Upper lobe of left lung (tissue), 4 donors: ENCODE measurements around the gene MTMR6.

Source experiments
- EP300 ChIP-seq, 4 donors: sonication (generic); formaldehyde crosslinking; IDR thresholded peaks; one replicate each; pipeline ENCODE4 v1.5.1; 2017; ENCODE audit warnings: antibody characterized with exemption in 4 of 4, control low read depth in 2 of 4
- POLR2A ChIP-seq, 4 donors: fragments of 450-650 bp; IDR thresholded peaks; one replicate each; pipeline ENCODE4 v1.5.1; 2016 to 2017; ENCODE audit warnings: antibody characterized with exemption in 4 of 4, mild to moderate bottlenecking in 2 of 4
- TF ChIP-seq, protein P1 (sequence below), 6 experiments: fragments of 450-650 bp in 4 of 6; fragments of 200-600 bp in 2 of 6; sonication (generic) in 2 of 6; IDR thresholded peaks; one replicate each; pipeline ENCODE4 v1.5.1; 2016 to 2019; ENCODE audit warnings: antibody characterized with exemption in 6 of 6

DNA sequence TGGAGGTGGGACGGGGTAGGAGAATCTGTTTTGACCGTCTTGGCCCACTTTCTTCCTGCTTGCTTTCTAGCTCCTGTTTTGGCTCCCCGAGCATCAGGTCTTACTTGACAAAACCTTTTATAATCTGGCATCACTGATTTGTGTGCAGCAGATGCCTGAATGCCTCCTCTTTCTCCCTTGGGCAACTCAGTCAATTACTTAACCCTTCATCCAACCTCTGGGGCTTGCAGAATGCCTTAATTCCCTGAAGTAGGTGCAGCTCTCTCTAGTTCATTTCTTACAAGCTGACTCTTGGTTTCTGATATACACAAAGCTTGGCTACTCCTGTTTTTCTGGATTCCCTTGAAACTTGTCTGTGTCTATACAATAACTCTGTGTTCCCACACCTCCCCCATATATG is 8.4 kb upstream of the MTMR6 start:
- no peak for TF ChIP-seq EP300 (IDR thresholded peaks at IDR 0.05)
- TF ChIP-seq POLR2A (IDR thresholded peaks at IDR 0.05) = no peak
- TF ChIP-seq, protein P1, sequence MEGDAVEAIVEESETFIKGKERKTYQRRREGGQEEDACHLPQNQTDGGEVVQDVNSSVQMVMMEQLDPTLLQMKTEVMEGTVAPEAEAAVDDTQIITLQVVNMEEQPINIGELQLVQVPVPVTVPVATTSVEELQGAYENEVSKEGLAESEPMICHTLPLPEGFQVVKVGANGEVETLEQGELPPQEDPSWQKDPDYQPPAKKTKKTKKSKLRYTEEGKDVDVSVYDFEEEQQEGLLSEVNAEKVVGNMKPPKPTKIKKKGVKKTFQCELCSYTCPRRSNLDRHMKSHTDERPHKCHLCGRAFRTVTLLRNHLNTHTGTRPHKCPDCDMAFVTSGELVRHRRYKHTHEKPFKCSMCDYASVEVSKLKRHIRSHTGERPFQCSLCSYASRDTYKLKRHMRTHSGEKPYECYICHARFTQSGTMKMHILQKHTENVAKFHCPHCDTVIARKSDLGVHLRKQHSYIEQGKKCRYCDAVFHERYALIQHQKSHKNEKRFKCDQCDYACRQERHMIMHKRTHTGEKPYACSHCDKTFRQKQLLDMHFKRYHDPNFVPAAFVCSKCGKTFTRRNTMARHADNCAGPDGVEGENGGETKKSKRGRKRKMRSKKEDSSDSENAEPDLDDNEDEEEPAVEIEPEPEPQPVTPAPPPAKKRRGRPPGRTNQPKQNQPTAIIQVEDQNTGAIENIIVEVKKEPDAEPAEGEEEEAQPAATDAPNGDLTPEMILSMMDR (IDR thresholded peaks at IDR 0.05) = no peak
